Tibial nerve (tissue), 4 donors: ENCODE data around the gene ADAMTS12.

Experiments used
- EP300 ChIP-seq, 2 donors: sonication (generic); formaldehyde crosslinking; IDR thresholded peaks; one replicate each; pipeline ENCODE4 v1.6.1; 2017; ENCODE audit warnings: antibody characterized with exemption in 2 of 2, mild to moderate bottlenecking in 1 of 2
- TF ChIP-seq, protein P1 (sequence below), 5 experiments: fragments of 200-600 bp in 3 of 5; fragments of 450-650 bp in 2 of 5; sonication (generic) in 3 of 5; IDR thresholded peaks; one replicate each; pipeline ENCODE4 v1.5.1; 2016 to 2019; ENCODE audit warnings: antibody characterized with exemption in 5 of 5, mild to moderate bottlenecking in 3 of 5, moderate library complexity in 2 of 5

DNA sequence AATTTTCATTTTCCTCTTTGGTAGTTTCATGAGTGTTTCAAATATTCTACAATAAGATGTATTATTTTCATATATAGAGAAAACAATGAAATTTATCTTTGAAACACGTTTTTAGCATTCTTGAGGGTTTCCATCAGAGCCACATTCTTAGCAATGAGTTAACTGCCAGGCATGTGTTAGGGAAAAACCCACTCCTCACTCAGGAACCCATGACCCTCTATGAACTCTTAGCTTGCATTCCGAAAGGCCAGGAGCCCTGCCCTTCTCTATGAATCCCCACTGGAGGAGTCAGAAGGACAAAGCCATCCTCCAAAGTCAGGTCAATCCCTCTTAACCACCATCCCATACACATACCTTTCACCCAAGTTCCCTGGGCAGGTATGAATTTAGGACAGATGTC, 57.5 kb downstream of the ADAMTS12 start:
- TF ChIP-seq, protein P1, sequence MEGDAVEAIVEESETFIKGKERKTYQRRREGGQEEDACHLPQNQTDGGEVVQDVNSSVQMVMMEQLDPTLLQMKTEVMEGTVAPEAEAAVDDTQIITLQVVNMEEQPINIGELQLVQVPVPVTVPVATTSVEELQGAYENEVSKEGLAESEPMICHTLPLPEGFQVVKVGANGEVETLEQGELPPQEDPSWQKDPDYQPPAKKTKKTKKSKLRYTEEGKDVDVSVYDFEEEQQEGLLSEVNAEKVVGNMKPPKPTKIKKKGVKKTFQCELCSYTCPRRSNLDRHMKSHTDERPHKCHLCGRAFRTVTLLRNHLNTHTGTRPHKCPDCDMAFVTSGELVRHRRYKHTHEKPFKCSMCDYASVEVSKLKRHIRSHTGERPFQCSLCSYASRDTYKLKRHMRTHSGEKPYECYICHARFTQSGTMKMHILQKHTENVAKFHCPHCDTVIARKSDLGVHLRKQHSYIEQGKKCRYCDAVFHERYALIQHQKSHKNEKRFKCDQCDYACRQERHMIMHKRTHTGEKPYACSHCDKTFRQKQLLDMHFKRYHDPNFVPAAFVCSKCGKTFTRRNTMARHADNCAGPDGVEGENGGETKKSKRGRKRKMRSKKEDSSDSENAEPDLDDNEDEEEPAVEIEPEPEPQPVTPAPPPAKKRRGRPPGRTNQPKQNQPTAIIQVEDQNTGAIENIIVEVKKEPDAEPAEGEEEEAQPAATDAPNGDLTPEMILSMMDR (IDR thresholded peaks at IDR 0.05), result no peak
- no peak for TF ChIP-seq EP300 (IDR thresholded peaks at IDR 0.05)
